NCI-H2196 (cell line): ENCODE results near the gene TRIM59.

Experiments
- DNase-seq: peaks from one replicate; lab custom pipeline; 2025; ENCODE audit not compliant: unreplicated experiment; lab: John Stamatoyannopoulos, UW

The TRIM59 gene, protein sequence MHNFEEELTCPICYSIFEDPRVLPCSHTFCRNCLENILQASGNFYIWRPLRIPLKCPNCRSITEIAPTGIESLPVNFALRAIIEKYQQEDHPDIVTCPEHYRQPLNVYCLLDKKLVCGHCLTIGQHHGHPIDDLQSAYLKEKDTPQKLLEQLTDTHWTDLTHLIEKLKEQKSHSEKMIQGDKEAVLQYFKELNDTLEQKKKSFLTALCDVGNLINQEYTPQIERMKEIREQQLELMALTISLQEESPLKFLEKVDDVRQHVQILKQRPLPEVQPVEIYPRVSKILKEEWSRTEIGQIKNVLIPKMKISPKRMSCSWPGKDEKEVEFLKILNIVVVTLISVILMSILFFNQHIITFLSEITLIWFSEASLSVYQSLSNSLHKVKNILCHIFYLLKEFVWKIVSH

DNA sequence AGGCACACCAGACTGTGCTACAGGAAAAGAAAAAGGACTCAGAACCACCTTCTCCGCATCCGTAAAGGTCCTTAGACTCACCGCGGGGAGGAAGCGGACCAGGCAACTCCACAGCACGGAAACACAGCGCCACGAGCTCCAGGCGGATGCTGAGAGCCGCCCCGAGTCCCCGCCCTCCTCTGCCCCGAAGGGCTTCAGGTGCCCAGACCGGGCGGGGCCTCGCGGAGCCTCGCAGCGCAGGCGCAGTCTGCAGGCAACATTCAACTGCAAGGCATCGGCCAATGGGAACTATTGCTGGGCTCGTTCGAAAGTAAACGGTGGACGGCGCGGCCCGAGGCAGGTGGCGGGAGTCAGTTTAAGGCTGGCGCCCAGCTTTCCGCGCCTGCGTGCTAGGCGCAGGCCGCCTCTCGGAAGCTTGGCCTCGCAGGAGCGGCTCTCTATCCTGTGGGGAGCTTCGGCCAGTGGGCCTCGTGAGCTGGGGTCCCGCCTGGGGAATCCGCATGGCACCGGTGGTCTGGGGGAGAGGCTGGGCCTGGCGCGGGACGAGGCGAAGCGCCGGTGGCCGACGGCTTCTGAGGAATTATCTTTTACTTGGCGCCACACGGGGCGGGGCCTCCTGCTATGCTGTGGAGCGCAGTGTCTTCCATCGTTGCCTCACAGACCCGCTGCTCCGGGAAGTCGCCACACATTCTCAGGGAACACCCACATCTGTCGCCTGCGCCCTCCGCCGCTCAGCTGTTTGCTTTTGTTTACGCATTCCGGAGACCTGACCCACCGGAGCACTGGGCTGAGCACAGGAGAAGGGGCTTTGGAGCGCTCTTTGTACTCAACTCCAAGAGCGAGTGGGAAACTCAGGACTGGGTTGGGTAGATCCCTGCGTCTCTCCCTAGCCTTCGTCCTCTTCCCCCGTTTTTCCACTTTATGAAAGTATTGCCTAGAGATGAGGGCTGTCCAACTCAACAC is at the start of gene TRIM59:
TRIM59 (minus strand) TSS at position 151 of the 963 bp plus-strand sequence. CDS start 10,603 bp downstream, outside the sequence.
- peak; percentile 93 for DNase-seq

DNA sequence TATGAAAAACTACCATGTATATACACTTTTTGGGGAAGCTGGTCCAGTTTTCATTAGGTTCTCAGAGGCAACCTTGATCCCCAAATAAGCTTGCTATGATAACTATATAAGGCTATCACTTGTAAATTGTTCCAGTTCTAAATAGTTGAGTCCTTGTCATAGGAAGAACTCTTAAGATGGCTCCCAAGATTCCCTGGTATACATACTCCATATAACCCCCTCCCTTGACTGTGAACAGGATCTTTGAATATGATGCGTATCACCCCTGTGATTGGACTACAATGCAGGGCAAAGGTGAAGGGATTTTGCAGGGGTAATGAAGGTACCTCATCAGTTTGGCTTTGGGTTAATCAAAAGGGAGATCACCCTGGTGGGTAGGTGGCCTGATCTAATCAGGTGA is 48.6 kb upstream of the TRIM59 start:
- DNase-seq: no peak

DNA sequence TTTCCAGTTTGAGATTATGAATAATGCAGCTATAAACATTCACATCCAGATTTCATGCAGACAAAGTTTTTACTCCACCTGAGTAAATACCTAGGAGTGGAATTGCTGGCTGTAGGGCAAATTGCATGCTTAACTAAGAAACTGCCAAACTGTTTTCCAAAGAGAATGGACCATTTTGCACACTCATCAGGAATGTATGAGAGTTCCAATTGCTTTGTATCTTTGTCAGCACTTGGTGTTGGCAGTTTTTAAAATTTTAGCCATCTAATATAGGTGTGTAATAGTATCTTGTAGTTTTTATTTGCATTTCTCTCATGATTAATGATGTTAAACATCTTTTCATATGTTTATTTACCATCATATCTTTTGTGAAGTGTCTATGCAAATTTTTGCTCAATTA is 40.6 kb upstream of the TRIM59 start:
- DNase-seq: no peak

DNA sequence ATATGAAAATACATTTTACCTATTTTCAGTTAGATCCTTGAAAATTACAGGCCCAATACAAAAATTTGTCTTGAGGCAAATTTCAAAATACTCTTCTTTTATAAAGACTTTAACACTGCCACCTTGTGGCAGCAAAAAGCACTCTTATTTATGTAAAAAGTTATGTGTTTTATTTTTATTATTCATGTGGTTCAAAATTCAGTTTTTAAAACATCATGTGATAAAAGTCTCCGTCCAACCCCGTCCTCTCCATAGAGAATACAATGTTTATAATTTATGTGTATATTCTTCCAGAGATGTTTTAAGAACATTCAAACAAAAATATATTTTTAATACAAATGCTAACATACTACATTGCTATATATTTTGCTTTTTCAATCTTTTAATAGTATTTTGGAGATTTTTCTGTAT is 36.9 kb upstream of the TRIM59 start:
- DNase-seq: peak; percentile 84

DNA sequence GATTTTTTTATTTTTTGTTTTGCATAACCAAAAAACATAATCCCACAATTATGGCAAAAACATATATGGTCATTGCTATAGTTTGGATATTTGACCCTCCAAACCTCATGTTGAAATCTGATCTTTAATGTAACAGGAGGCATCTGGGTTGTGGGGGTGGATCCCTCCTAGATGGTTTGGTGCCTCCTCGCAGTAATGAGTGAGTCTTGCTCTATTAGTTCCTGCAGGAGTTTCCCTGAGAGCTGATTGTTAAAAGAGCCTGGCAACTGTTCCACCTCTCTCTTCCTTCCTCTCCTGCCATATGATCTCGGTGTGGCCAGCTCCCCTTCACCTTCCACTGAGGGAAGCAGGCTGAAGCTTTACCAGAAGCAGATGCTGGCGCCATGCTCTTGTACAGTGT is 33.2 kb upstream of the TRIM59 start:
- DNase-seq: no peak

DNA sequence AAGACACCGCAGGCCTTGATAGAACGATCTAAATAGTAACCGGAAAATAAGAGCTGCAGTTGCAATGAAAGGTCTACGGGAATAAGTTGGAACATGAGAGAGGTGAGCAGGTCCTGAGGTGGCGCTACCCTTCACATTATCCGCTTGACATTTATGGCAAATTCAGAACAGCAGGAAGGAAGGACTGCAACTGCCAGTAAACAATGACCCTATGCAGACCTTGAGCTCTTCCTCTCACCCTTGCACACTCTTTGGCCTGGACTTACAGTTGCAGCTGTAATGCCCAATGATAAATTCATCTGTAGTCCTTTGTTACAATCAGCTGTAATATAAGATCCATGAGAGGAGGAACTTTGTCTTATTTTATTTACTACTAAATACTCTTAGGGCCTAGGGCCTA is 32.3 kb upstream of the TRIM59 start:
- DNase-seq: no peak

DNA sequence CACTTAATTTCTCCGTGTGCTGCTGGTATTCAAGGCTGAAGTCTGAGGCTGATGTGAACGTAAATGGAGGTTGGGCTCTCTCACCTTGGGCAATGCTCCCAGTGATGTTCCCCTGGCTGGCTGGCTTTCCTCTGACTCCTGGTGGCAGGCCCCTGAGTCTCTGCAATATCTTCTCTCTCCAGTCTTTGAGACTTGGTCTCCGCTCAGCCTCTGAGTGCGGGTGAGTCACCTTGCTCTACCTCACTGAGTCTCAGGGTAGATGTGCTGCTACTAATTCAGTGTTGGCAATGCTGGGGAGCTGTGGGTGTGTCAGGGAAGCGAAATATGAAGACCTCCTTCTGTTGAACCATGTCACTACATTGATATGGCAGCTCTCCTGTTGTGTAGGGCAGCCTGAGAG is 31.3 kb upstream of the TRIM59 start:
- no peak for DNase-seq

DNA sequence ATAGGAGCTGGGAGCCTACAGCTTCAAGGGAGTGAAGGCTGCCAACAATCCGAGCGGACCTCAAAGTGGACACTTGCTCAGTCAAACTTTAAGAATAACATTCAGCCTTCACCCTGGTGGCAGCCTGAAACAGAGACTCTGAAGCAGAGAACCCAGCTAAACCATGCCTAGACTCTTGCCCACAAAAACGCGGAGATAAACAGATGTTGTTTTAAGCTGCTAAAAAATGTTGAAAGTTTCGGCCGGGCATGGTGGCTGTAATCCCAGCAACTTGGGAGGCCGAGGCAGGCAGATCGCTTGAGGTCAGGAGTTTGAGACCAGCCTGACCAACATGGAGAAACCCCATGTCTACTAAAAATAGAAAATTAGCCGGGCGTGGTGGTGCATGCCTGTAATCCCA is 29.8 kb upstream of the TRIM59 start:
- DNase-seq: no peak

DNA sequence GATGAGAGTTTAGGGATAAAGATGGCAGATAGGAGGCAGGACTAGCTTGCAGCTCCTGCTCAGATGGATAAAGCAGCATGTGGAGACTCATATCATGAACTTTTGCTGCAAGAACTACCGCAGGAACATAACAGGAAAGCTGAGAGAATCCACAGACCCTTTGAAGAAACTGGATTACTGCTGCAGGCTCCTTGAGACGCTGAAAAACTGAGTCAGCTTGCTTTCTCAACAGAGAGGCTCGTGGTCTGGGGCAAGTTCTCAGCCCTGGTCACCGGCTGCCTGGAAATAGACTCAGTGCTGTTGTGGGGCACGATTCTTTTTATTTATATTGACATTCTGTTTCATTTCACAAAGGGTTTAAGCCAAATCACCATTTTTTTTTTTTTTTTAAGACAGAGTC is 28.8 kb upstream of the TRIM59 start:
- DNase-seq: no peak

DNA sequence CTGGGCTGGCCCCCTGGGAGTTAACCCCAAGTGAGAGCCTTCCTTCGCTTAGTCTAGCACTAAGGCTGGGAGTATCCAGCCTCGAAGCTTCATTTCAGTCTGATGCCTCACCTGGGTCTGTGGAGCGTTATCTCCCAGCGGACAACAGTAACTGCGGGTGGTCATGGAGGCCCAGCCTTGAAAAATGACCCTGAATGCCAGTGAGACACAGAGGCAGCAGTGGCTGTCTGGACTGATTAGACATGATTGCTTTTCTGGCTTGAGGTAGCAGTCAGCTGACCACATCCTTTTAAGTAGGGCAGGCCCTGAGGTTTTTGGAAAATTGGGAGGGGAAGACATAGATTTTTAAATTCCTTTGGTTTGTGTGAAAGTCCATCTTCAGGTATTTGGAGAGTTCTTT is 28.2 kb upstream of the TRIM59 start:
- no peak for DNase-seq

DNA sequence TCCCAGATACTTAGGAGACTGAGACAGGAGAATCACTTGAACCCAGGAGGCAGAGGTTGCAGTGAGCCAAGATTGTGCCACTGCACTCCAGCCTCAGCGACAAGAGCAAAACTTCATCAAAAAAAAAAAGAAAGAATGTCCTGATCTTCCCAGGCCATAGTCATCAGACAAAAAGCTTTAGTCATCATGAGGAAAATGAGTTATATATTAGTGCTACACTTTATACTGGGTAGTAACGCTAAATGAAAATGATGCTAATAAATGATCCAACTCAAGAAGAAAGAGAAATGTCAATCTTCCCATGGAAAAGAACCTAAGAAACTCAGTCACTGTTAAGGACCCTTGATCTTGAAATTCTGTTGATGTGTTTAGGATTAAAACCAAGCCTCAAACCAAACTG is 26.3 kb upstream of the TRIM59 start:
- DNase-seq: no peak

DNA sequence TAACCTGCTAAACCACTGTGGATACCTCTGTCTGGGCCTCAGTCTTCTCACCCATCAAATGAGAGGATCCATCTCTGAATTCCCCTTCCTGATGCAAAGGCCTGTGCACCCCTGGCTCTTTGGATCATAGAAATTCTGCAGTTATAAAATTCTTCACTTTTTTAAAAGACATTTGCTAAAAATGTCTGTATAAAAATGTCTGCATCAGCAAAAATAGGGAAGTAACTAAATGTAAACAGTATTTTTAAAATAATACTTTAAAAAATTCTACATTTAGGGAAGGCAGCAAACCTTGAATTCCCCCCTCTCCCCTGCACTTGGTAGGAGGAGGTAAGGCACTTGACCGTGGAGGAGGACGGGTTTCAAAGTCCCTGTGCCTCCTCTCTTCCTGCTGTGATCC is 25.6 kb upstream of the TRIM59 start:
- no peak for DNase-seq

DNA sequence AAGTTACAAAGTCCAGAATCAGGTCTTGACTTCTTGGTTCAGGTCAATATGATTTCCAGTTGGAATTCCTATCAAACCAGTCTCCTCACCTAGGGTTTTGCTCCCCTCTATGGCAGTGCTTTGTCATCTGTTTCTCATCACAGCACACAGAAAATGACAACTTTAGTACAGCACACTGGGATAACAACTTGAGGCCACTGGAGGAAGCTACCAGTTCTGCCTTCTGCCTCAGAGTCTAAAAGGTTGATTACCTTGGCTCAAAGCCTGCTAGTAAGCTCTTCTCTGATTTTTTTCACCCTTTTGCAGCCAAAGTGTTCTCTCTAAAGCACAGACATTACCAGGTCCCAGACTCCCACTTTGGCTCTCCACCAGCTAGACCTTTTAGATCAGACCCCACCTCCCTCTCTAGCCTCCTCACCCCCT is 24.8 kb upstream of the TRIM59 start:
- no peak for DNase-seq

DNA sequence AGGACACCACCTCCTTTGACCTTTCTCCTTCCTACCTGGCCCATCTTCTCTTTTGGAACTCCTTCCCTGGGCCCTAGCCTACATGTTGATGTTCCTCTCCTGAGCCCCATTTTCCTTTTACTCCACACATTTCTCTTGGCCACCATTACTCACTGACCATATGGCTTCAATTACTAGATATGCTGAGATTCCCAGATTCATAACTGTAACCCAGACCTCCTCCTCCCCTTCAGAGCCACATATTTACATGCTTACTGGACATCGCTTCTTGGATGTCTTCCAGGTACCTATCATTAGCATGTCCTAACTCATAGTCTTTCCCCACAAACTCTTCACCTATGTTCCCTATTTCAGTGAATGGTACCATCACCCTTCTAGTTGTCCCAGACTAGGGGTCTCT is 24.4 kb upstream of the TRIM59 start:
- no peak for DNase-seq

DNA sequence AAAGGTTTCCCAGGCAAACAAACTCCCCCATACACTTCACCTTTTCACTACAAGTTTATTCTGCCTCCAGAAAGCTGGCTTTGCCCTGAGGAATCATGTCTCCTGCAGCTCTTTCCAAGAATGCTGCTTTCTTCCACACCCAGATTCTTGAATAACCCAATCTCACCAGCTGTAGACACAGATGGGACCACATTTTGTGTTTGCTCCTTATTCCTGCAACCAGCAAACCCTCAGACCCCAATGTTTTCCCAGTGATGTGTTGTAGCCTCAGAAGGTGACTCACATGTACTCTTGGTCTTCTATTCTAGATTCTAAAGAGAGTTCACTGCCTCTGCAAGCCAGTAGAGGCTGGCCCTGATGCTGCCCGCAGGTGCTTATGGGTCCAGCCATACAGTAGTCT is 23.6 kb upstream of the TRIM59 start:
- no peak for DNase-seq

DNA sequence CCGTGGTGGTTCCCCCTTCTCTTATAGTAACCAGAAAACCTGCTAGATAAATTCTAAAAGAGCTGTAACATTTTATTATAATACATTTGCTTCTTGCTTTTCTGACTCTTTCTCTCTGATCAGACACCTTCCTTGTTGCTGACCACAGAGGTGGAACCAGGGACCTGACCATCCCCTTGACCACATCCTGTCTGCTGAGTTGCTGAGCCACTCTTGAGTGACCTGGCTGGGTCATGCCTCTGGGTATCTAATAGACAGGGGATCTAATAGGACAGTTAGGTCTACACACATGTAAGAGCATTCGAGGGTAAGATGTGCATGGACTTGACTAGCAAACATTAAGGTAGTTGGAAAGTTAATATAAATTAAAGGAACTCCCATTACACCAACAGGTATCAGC is 22.8 kb upstream of the TRIM59 start:
- no peak for DNase-seq

DNA sequence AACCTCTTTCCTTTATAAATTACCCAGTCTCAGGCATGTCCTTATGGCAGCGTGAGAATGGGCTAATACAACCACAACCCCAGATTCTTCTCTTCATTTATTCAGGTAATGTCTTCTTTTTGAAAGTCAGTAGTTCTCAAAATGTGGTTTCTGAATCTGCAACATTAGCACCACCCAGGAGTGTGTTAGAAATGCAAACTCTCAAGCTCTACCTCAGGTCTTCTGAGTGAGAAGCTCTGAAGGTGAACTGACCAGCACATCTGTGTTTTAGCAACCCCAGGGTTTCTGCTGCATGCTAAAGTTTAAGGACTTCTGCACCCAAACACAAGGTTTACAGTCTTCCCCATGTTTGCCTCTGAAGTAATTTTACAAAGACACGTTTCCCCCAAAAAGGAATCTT is 22.3 kb upstream of the TRIM59 start:
- DNase-seq: no peak

DNA sequence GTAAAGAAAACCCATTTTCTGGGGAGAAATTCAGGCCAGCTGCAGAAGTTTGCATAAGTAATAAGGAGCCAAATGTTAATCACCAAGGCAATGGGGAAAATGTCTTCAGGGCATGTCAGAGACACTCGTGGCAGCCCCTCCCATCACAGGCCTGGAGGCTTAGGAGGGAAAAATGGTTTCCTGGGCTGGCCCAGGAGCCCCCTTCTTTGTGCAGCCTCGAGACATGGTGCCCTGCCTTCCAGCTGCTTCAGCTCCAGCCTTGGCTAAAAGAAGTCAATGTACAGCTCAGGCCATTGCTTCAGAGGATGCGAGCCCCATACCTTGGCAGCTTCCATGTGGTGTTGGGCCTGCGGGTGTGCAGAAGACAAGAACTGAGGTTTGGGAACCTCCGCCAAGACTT is 20.6 kb upstream of the TRIM59 start:
- no peak for DNase-seq

DNA sequence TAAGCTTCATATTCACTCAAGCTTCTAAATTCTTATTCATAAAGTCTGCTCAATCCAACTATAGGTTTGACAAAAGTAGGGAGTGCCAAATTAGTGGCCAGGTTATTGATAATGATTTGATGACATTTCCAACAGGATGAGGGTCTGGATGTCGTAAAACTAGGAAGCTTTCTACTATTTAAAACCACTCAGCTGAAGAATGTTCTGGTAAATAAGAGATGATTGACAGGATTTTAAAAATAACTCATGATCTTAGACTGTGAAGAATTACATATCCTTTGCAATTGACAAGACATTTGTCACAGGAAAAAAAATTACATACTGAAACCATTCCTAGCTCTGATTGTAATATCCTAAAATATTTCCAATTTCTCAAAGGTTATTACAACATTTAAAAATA is 15.4 kb upstream of the TRIM59 start:
- DNase-seq: no peak

DNA sequence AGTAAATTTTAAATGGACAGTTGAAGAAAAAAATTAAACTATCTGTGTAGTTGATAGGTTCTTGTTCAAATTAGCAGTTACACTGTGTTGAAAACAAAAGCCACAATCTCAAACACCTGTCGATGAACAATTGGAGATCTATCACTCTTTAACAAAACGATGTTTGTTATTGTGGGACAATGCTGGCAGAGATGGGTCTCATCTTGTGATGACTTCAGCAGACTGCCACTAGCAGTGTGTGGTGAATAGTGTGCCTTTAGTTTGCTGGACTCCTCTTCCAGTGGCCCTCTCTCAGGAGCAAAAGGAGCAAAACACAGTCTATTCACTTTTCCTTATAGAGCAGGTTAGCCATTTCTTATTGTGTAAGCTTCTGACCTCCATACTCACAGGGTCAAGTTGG is 14.7 kb upstream of the TRIM59 start:
- DNase-seq: no peak

DNA sequence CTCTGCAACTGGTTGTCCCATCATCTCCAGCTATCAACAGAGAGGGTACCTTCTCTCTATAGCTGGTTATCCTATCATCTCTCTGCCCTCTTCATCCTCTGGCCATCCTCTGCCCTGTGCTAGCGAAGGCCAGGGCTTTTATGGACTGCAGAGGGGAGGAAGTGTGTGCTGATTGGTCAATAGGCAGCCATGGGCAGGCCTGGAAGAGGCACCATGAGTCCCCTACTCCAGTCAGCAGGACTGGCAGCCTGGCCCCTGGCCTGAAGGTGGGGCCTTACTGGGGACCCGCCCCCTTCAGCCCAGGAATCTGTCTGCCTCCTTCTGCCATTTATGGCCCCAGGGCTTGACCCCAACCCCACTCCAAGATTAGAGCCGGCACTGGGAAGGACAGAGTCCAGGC is 10.4 kb upstream of the TRIM59 start:
- DNase-seq: no peak

DNA sequence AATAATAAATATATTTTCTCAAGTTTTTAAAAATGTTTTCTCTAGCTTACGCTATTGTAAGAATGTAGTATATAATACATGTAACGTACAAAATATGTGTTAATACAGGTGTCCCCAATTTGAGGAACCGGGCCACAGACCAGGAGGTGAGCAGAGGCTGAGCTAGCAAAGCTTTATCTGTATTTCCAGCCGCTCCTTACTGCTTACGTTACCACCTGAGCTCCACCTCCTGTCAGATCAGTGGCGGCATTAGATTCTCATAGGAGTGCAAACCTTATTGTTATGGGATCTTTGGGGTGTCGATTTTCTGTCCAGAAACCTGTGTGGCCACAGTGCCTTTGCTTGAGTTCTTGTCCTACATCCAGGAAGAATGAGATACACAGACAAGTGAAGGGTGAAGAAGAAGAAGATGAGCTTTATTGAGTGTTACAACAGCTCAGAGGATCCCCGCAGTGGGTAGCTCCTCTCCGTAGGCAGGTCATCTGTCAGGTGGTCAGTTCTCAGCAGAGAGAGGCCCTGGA is 9.9 kb upstream of the TRIM59 start:
- no peak for DNase-seq
